Measurements from ENCODE around the gene SLC5A1. TPM values are rescaled to one million over a fixed set of nuclear protein-coding genes. Genes with fewer than 3 reads are reported as not detected.
"Not testable (repeated sequence)": the region's sequence is repeated elsewhere in the genome, so short reads cannot be mapped to it uniquely, and the experiment has no call there.

Gene SLC5A1
- total RNA-seq, 1 experiment from 2014 or later, result not detected

- no peak for DNase-seq (ENCODE audit: low read depth)
These were observed 101.6 kb downstream of the SLC5A1 start for GRCh38 chr22:32144496-32145274.

- not testable (repeated sequence) for DNase-seq (ENCODE audit: low read depth)
These were observed 104.1 kb downstream of the SLC5A1 start for GRCh38 chr22:32147128-32147527.

- not testable (repeated sequence) for DNase-seq (ENCODE audit: low read depth)
These were observed 105.3 kb downstream of the SLC5A1 start for GRCh38 chr22:32148372-32148771.

GRCh38 chr22:32150647-32151046 lies 107.6 kb downstream of the SLC5A1 start:
- not testable (repeated sequence) for DNase-seq (ENCODE audit: low read depth)

- DNase-seq (ENCODE audit: low read depth), result not testable (repeated sequence)
These were observed 108.6 kb downstream of the SLC5A1 start for GRCh38 chr22:32151641-32152040.

GRCh38 chr22:32154727-32155126 lies 111.7 kb downstream of the SLC5A1 start:
- not testable (repeated sequence) for DNase-seq (ENCODE audit: low read depth)

- not testable (repeated sequence) for DNase-seq (ENCODE audit: low read depth)
These were observed 114.6 kb downstream of the SLC5A1 start for GRCh38 chr22:32157632-32158031.

GRCh38 chr22:32158712-32159533 lies 115.9 kb downstream of the SLC5A1 start, which contains the start of gene C22orf42:
C22orf42 (minus strand) TSS chr22:32159303; CDS start chr22:32159215, 88 bp downstream.
- no peak for DNase-seq (ENCODE audit: low read depth)

- DNase-seq (ENCODE audit: low read depth), result not testable (repeated sequence)
These were observed 117.3 kb downstream of the SLC5A1 start for GRCh38 chr22:32160411-32160810.

Other genes with a start within 250 kb of the SLC5A1 start
- 154 and 167 TPM in 2 replicates for gene YWHAH, start 98.7 kb upstream of the SLC5A1 start, total RNA-seq (2014; rRNA removed)
- gene C22orf42, start 116.0 kb downstream of the SLC5A1 start, total RNA-seq (2014; rRNA removed), result not detected in 2 replicates
- gene RFPL2, start 161.8 kb downstream of the SLC5A1 start, total RNA-seq (2014; rRNA removed), result not detected in 2 replicates
- gene SLC5A4, start 212.1 kb downstream of the SLC5A1 start, total RNA-seq (2014; rRNA removed), result not detected in 2 replicates